Kidney (tissue), 14 donors: ENCODE results near the gene HEY2. TPM values are rescaled to one million over a fixed set of nuclear protein-coding genes. Genes with fewer than 3 reads are reported as not detected.

ENCODE experiments used
- DNase-seq, 5 donors: peaks; one replicate each; pipeline ENCODE4 v3.0.0-alpha.2; 2013 to 2020
- FAIRE-seq: peaks from 2 replicates; lab custom pipeline; 2012; peaks lifted over from hg19 to GRCh38; lab: Jason Lieb, UNC
- H3K27ac ChIP-seq, 2 donors: one replicate each; pipeline ENCODE4 v1.7.0; 2013; ENCODE audit warnings: low read depth in 2 of 2, low read length in 2 of 2, inconsistent platforms in 1 of 2
- H3K27me3 ChIP-seq: one replicate; pipeline ENCODE4 v1.7.1; 2013; ENCODE audit warnings: low read length, inconsistent platforms; ENCODE audit not compliant: control insufficient read depth, insufficient read depth
- H3K36me3 ChIP-seq, 3 donors: one replicate each; pipeline versions ENCODE4 v1.7.0 to v1.7.1; 2013; ENCODE audit warnings: low read length in 3 of 3, control low read depth in 1 of 3, inconsistent platforms in 1 of 3; ENCODE audit not compliant: insufficient read depth in 3 of 3, control insufficient read depth in 2 of 3
- H3K4me1 ChIP-seq, 3 donors: one replicate each; pipeline versions ENCODE4 v1.7.0 to v1.7.1; 2013; ENCODE audit warnings: low read length in 3 of 3, inconsistent platforms in 1 of 3, low read depth in 1 of 3; ENCODE audit not compliant: control insufficient read depth in 2 of 3, insufficient read depth in 2 of 3
- H3K4me3 ChIP-seq, 3 donors: one replicate each; pipeline versions ENCODE4 v1.7.0 to v1.8.1; 2013; ENCODE audit warnings: low read length in 3 of 3, control low read depth in 1 of 3, inconsistent platforms in 1 of 3
- H3K9ac ChIP-seq, 3 donors: one replicate each; pipeline versions ENCODE4 v1.7.0 to v1.7.1; 2013; ENCODE audit warnings: low read length in 3 of 3, control low read depth in 1 of 3, inconsistent platforms in 1 of 3
- H3K9me3 ChIP-seq, 3 donors: one replicate each; pipeline versions ENCODE4 v1.7.0 to v1.7.1; 2013; ENCODE audit warnings: low read length in 3 of 3, control low read depth in 1 of 3, inconsistent platforms in 1 of 3; ENCODE audit not compliant: control insufficient read depth in 2 of 3, insufficient read depth in 1 of 3
- intact Hi-C: fragments of 100-400 bp; cut with DNase I; formaldehyde crosslinking; loops from one replicate; pipeline ENCODE4 v1.11.1; 2022
- polyA plus RNA-seq: library from polyadenylated mRNA; stranded (reverse); fragments of 350-450 nt; fragmentation: Illumina TruSeq; extraction: RNeasy Lipid Tissue Mini Kit (QIAGEN cat#74804); gene quantifications from one replicate; pipeline ENCODE4 v1.2.3, GENCODE V29; 2014; ENCODE audit warnings: low read depth, low replicate concordance; ENCODE audit not compliant: insufficient read depth
- total RNA-seq: library from RNA; stranded (reverse); fragmentation: NEBNext Ultra II Directional; extraction: Animal tissue kit (Norgen Biotek cat#: 25700); gene quantifications from one replicate; pipeline ENCODE4 v1.2.1, GENCODE V29; 2021
- TF ChIP-seq, protein P1 (sequence below): IDR thresholded peaks from 3 replicates; pipeline ENCODE4 v1.5.1; 2012; ENCODE audit warnings: mild to moderate bottlenecking, moderate library complexity, borderline replicate concordance; ENCODE audit not compliant: insufficient read depth; ENCODE audit errors: extremely low read depth
- donor health status: control.
- donor health status: control.
- donor health status: control.
- donor health status: control.
- donor health status: control.
- donor health status: DM: yes; HTN: yes; CAD: no.
- donor health status: Normal renal cell carcinoma (clear cell type).

The HEY2 gene
- total and polyA plus RNA-seq, 2 donors from 2014 or later = 4.2 to 10.7 TPM

DNA sequence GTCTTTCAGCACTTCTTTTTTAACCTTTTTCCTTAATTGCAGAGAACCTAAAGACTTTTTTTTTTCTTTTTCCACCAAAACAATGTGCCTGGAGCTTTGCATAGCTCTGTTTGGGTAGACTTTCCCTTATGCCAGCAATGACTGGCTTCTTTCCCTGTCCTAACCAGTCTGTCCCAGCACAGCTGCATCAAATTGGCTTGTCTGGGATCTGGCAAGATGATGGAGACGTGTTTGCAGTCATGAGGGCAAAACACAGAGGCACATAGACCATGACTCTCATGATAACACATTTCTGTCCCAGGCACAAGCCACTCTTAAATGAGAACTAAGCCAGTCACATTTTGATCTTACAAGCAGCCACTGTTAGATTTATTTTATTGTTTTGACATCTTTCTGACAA, 16.5 kb downstream of the HEY2 start:
- DNase-seq = no peak
- Histone ChIP-seq H3K9me3 (no peaks in the 10 kb centered on the region), H3K36me3 (no peaks in the 10 kb centered on the region), H3K27me3 (no peaks in the 10 kb centered on the region), H3K4me3 (no peak overlapping the region), H3K9ac (no peak overlapping the region), H3K27ac (no peak overlapping the region), H3K4me1 (no peaks in the 10 kb centered on the region)
- TF ChIP-seq, protein P1, sequence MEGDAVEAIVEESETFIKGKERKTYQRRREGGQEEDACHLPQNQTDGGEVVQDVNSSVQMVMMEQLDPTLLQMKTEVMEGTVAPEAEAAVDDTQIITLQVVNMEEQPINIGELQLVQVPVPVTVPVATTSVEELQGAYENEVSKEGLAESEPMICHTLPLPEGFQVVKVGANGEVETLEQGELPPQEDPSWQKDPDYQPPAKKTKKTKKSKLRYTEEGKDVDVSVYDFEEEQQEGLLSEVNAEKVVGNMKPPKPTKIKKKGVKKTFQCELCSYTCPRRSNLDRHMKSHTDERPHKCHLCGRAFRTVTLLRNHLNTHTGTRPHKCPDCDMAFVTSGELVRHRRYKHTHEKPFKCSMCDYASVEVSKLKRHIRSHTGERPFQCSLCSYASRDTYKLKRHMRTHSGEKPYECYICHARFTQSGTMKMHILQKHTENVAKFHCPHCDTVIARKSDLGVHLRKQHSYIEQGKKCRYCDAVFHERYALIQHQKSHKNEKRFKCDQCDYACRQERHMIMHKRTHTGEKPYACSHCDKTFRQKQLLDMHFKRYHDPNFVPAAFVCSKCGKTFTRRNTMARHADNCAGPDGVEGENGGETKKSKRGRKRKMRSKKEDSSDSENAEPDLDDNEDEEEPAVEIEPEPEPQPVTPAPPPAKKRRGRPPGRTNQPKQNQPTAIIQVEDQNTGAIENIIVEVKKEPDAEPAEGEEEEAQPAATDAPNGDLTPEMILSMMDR = no peak
- intact Hi-C loops = loop anchor here (5.0 kb wide), 1 partner anchor 454 kb away; no protein-coding TSS in a partner anchor
- FAIRE-seq = no peak

DNA sequence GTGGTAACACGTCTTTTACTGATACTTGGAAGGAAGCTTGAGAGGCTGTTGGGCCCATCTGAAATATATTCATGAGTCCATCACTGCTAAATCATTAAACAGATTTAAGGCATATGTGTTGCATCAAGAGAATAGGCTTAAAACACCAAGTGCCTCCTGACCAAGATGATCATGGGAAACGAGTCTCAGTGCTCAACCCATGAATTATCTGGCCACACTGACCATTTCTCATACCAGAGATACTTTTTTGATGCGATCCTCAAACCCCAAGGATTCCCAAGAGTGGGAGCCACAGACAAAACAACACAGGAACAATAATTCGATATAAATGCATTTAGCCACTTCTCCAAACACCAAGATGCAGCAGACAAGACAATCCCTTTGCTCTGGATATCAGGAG, 17.2 kb downstream of the HEY2 start:
- no peak overlapping the region for H3K4me3 ChIP-seq
- FAIRE-seq (no peak), DNase-seq (no peak)
- no peaks in the 10 kb centered on the region for H3K4me1 ChIP-seq
- intact Hi-C loops = loop anchor here (5.0 kb wide), 1 partner anchor 454 kb away; no protein-coding TSS in a partner anchor
- no peak overlapping the region for H3K27ac ChIP-seq
- no peaks in the 10 kb centered on the region for H3K9me3 ChIP-seq
- no peaks in the 10 kb centered on the region for H3K36me3 ChIP-seq
- no peaks in the 10 kb centered on the region for H3K27me3 ChIP-seq
- TF ChIP-seq, protein P1 = no peak
- H3K9ac ChIP-seq = no peak overlapping the region

DNA sequence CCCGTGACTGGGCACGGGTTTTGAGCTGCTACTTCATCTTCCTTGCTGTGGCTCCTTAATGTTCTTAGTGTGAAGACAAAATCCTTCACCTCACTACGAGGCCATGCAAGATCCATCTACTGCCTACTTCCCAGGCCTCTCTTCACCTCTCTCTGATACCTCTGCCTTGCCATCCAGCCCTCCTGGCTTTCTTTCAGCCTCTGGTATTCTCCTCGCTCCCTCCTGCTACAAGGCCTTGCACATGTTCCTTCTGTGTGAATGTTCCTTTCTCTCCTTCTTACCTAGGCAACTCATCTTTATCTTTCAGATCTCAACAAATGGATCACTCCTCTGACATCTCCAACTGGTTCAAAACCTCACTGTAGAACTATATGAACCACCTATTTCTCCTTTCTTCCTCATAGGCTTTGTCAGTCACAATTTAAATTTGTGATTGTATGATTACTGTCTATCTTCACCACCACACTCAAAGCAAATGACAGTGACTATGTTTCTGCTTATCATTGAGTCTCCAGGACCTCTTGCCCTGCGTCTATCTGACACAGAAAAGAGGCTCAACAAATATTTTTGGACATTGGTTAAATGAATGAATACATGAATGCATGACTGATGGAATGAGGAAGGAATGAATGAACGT, 19.8 kb downstream of the HEY2 start:
- Histone ChIP-seq H3K9me3 (no peaks in the 10 kb centered on the region), H3K36me3 (no peaks in the 10 kb centered on the region), H3K4me3 (no peak overlapping the region), H3K27ac (no peak overlapping the region), H3K4me1 (no peaks in the 10 kb centered on the region), H3K27me3 (no peaks in the 10 kb centered on the region), H3K9ac (no peak overlapping the region)
- TF ChIP-seq, protein P1 = no peak
- FAIRE-seq (no peak), DNase-seq (no peak)
- intact Hi-C loops = loop anchor here (5.0 kb wide), 1 partner anchor 457 kb away; no protein-coding TSS in a partner anchor
